Adrenal gland (tissue), 12 donors: Measurements from ENCODE around the gene MDM2. TPM values are rescaled to one million over a fixed set of nuclear protein-coding genes. Genes with fewer than 3 reads are reported as not detected.

Experiments used
- DNase-seq, 7 donors: peaks; one replicate each; pipeline ENCODE4 v3.0.0-alpha.2; 2019 to 2020
- H3K27ac ChIP-seq, 5 donors: fragments of 200-600 bp; sonication (generic) in 4 of 5; 1 replicate in 3 of 5; 2 replicates in 2 of 5; pipeline versions ENCODE4 v1.5.1 to v1.8.0; 2016 to 2020; ENCODE audit warnings: mild to moderate bottlenecking in 1 of 5
- H3K27me3 ChIP-seq: fragments of 200-600 bp; 2 replicates; pipeline ENCODE4 v1.8.0; 2021
- H3K36me3 ChIP-seq, 2 donors: fragments of 200-600 bp; replicated peaks in 1 of 2; 1 replicate in 1 of 2; 2 replicates in 1 of 2; pipeline versions ENCODE4 v1.5.1 to v1.8.0; 2018 to 2022
- H3K4me1 ChIP-seq, 2 donors: fragments of 200-600 bp; replicated peaks in 1 of 2; 1 replicate in 1 of 2; 2 replicates in 1 of 2; pipeline versions ENCODE4 v1.5.1 to v1.8.0; 2018 to 2021
- H3K4me3 ChIP-seq, 4 donors: fragments of 200-600 bp; sonication (generic) in 3 of 4; one replicate each; pipeline ENCODE4 v1.5.1; 2016 to 2018
- H3K9me3 ChIP-seq, 3 donors: fragments of 200-600 bp; sonication (generic) in 1 of 3; replicated peaks in 1 of 3; 1 replicate in 2 of 3; 2 replicates in 1 of 3; pipeline versions ENCODE4 v1.5.1 to v1.8.0; 2016 to 2021
- POLR2A ChIP-seq, 2 donors: fragments of 450-650 bp; IDR thresholded peaks; one replicate each; pipeline ENCODE4 v1.6.1; 2017; ENCODE audit warnings: antibody characterized with exemption in 2 of 2, mild to moderate bottlenecking in 2 of 2, moderate library complexity in 1 of 2
- WGBS, 4 donors: extraction: QIAGEN DNeasy Blood & Tissue Kit in 2 of 4; methylation state at CpG; one replicate each; pipeline versions ENCODE4 v1.1.5 to v1.1.7; 2013 to 2017; 5-methylcytosine and 5-hydroxymethylcytosine counted together
- intact Hi-C, 2 donors: fragments of 100-400 bp; cut with DNase I; formaldehyde crosslinking; loops; one replicate each; pipeline versions ENCODE4 v1.14.1 to v1.15.0; 2022 to 2023
- polyA plus RNA-seq, 3 donors: library from polyadenylated mRNA; stranded (reverse); fragments of 200-250 nt in 2 of 3; fragments of 350-450 nt in 1 of 3; fragmentation: Illumina TruSeq in 1 of 3; extraction: RNeasy Lipid Tissue Mini Kit (QIAGEN cat#74804) in 1 of 3; gene quantifications; one replicate each; pipeline ENCODE4 v1.2.3, GENCODE V29; 2013 to 2014
- total RNA-seq, 9 donors: library from RNA; depleted of rRNA in 4 of 9; stranded (reverse); fragments of >200 nt in 4 of 9; fragments of 120-200 nt in 1 of 9; fragmentation: NEBNext Ultra II Directional in 1 of 9; extraction: Animal tissue kit (Norgen Biotek cat#: 25700) in 1 of 9; gene quantifications; one replicate each; pipeline versions ENCODE4 v1.1.0 to v1.2.4, GENCODE V29; 2013 to 2023
- TF ChIP-seq, protein P1 (sequence below), 6 experiments: fragments of 450-650 bp in 4 of 6; fragments of 200-600 bp in 2 of 6; sonication (generic) in 1 of 6; IDR thresholded peaks; 1 replicate in 5 of 6; 2 replicates in 1 of 6; pipeline versions ENCODE4 v1.5.1 to v1.8.0; 2016 to 2021; ENCODE audit warnings: antibody characterized with exemption in 6 of 6, mild to moderate bottlenecking in 2 of 6, moderate library complexity in 1 of 6
- donor health status: healthy with polysubstance abuse.
- donor health status: Bipolar disorder and iron deficiency.
- donor health status: DM: yes; HTN: yes; CAD: no.
- donor health status: DM: no; HTN: no; CAD: no.
- donor health status: DM: no; HTN: no; CAD: no.
- donor health status: DM: yes; HTN: yes; CAD: no.

Gene MDM2
- total and polyA plus RNA-seq, 12 donors: 44.3 to 241 (median 107) TPM

DNA sequence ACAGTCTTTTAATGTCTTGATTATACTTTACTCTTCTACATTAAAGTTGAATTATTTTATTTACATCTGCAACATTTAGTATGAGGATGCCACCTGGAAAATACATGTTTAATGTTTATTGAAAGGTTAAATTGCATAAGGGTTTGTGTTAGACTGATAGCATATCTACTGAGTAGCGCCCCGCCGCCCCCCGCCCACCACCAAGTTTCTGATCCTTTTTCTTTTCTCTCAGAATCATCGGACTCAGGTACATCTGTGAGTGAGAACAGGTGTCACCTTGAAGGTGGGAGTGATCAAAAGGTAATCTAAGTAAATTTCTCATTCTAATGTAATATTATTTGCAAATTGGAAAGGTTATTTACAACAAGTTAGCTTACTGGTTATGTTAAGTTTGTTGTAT, 16.2 kb downstream of the MDM2 start:
- no peak overlapping the region for H3K27ac ChIP-seq
- no peaks in the 10 kb centered on the region for H3K9me3 ChIP-seq
- TF ChIP-seq, protein P1, sequence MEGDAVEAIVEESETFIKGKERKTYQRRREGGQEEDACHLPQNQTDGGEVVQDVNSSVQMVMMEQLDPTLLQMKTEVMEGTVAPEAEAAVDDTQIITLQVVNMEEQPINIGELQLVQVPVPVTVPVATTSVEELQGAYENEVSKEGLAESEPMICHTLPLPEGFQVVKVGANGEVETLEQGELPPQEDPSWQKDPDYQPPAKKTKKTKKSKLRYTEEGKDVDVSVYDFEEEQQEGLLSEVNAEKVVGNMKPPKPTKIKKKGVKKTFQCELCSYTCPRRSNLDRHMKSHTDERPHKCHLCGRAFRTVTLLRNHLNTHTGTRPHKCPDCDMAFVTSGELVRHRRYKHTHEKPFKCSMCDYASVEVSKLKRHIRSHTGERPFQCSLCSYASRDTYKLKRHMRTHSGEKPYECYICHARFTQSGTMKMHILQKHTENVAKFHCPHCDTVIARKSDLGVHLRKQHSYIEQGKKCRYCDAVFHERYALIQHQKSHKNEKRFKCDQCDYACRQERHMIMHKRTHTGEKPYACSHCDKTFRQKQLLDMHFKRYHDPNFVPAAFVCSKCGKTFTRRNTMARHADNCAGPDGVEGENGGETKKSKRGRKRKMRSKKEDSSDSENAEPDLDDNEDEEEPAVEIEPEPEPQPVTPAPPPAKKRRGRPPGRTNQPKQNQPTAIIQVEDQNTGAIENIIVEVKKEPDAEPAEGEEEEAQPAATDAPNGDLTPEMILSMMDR (IDR thresholded peaks at IDR 0.05): no peak
- TF ChIP-seq POLR2A (IDR thresholded peaks at IDR 0.05): no peak
- peaks cover 0 to 4% of the 10 kb centered on the region in 2 donors for H3K4me1 ChIP-seq
- 96 to 98% (median 97%) methylated on average over 5 of the region's 5 CpGs for WGBS, 4 donors
- H3K4me3 ChIP-seq: no peak overlapping the region
- no peaks in the 10 kb centered on the region for H3K27me3 ChIP-seq
- H3K36me3 ChIP-seq: peaks cover 0 to 94% of the 10 kb centered on the region in 2 donors
- DNase-seq: no peak
- intact Hi-C loops: no loop called here

DNA sequence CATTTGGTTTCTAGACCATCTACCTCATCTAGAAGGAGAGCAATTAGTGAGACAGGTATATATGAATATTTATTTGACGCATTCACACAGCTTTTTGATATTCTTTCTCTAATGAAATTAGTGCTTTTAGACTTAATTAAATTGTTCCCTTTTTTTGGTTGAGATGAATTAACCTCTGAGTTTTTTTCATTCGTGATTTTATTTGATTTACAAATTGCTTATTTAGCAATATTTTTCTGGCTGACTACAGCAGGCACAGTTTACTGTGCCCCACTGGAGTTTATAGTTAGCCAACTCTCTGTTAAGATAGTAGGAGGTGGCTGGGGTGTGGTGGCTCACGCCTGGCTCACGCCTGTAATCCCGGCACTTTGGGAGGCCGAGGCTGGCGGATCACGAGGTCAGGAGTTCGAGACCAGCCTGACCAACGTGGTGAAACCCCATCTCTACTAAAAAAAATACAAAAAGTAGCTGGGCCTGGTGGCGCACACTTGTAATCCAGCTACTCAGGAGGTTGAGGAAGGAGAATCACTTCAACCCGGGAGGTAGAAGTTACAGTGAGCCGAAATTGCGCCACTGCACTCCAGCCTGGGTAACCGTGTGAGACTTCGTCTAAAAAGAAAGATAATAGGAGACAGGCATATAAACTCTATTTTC, 16.7 kb downstream of the MDM2 start:
- Histone ChIP-seq H3K4me1 (peaks cover 0 to 4% of the 10 kb centered on the region in 2 donors), H3K27ac (no peak overlapping the region), H3K9me3 (no peaks in the 10 kb centered on the region), H3K36me3 (peaks cover 0 to 94% of the 10 kb centered on the region in 2 donors), H3K27me3 (no peaks in the 10 kb centered on the region), H3K4me3 (no peak overlapping the region)
- intact Hi-C loops: no loop called here
- TF ChIP-seq POLR2A (IDR thresholded peaks at IDR 0.05): no peak
- TF ChIP-seq, protein P1 (IDR thresholded peaks at IDR 0.05): no peak
- no peak for DNase-seq
- 95 to 97% (median 96%) methylated on average over 16 of the region's 16 CpGs for WGBS, 4 donors

DNA sequence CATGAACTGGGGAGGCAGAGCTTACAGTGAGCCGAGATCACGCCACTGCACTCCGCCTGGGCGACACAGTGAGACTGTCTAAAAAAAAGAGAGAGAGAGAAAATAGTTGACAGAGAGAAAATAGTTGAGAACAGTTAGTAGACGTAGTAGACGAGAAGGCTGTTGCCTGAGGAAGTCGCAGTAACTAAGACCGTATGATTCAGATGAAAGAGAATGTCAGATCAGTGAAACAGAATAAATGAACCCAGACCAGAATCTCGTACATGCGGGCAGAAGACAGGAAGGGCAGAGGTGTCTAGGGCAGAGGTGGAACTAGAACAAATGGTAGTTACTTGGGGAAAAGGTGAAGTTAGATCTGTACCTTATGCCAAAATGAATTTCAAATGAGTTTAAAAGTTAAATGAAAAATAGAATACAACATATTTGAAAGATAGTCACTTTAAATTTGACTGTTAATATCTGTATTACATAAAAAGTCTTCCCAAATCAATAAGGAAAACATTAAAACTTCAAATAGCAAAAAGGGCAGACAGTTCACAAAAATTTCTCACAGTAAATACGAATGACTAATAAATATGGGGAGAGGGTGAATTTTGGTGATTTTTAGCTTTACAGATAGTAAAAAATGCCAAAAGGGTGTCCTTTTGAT, 17.7 kb downstream of the MDM2 start:
- Histone ChIP-seq H3K9me3 (no peaks in the 10 kb centered on the region), H3K4me3 (no peak overlapping the region), H3K36me3 (peaks cover 0 to 94% of the 10 kb centered on the region in 2 donors), H3K27me3 (no peaks in the 10 kb centered on the region), H3K27ac (peak overlapping the region in 1 of 5 donors; percentile 1), H3K4me1 (peaks cover 0 to 4% of the 10 kb centered on the region in 2 donors)
- intact Hi-C loops: no loop called here
- 88 to 91% (median 91%) methylated on average over 11 of the region's 11 CpGs for WGBS, 4 donors
- DNase-seq: no peak
- TF ChIP-seq, protein P1 (IDR thresholded peaks at IDR 0.05): no peak

DNA sequence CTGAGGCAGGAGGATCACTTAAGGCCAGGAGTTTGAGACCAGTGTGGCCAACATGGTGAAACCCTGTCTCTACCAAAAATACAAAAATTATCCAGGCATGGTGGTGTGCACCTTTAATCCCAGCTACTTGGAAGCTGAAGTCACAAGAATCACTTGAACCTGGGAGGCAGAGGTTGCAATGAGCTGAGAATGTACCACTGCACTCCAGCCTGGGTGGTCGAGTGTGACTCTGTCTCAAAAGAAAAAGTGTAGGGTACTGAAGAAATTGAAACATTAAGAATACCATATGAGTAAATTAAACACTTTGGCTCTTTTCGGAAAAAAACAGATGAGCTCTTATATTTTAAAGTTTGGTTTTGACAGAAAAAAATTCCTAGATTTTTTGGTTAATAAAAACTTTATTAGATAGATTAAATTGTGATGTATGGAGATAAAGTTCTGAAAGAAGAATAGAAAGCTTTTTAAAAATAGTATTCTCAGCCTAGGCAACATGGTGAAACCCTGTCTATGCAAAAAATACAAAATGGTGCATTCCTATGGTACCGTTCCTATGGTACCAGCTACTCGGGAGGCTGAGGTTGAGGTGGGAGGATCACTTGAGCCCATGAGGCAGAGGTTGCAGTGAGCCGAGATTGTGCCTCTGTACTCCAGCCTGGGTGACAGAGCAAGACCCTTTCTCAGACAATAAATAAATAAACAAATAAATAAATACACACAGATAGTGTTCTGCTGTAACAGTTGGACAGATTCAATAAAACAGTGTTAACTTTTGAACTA, 20.1 kb downstream of the MDM2 start:
- intact Hi-C loops: no loop called here
- Histone ChIP-seq H3K9me3 (no peaks in the 10 kb centered on the region), H3K27me3 (no peaks in the 10 kb centered on the region), H3K36me3 (peaks cover 0 to 91% of the 10 kb centered on the region in 2 donors), H3K4me1 (no peaks in the 10 kb centered on the region), H3K4me3 (no peak overlapping the region), H3K27ac (peak overlapping the region in 2 of 5 donors; percentile 50 to 66)
- DNase-seq: no peak
- 82 to 92% (median 89%) methylated on average over 5 of the region's 5 CpGs for WGBS, 4 donors
- TF ChIP-seq, protein P1 (IDR thresholded peaks at IDR 0.05): no peak
- TF ChIP-seq POLR2A (IDR thresholded peaks at IDR 0.05): no peak
